DMS153 treated with DMSO at 0.1 percent for 48 hours (cell line): ENCODE data around the gene LYRM2.
A peak's percentile ranks its signal among the peaks of the same experiment; 100 is the strongest.

Experiments used
- DNase-seq: peaks from one replicate; lab custom pipeline; 2025; ENCODE audit not compliant: unreplicated experiment; lab: John Stamatoyannopoulos, UW

The LYRM2 gene

GRCh38 chr6:89562093-89562973 lies 76.2 kb downstream of the LYRM2 start:
- no peak for DNase-seq

DNA sequence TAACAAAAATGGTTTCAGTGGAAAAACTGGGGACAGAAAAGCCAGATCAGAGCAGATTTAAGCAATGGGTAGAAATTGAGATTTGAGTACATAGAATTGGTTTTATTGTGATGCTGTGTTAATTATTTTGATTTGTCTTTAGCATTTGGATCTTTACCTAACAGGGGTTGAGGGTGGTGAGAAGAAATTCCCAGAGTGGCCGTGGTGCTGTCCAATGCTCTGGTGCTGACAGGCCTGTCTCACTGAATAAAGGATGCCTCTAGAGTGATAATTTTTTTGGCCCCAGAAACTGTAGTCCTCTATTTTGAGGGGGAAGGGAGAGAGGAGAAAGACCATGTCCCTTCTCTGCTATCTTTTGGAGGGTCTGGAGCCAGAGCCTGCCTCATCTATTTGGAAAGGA lies 79.1 kb downstream of the LYRM2 start:
- DNase-seq, result no peak

- DNase-seq, result no peak
Observed at GRCh38 chr6:89555806-89556205, 82.7 kb downstream of the LYRM2 start.

DNA sequence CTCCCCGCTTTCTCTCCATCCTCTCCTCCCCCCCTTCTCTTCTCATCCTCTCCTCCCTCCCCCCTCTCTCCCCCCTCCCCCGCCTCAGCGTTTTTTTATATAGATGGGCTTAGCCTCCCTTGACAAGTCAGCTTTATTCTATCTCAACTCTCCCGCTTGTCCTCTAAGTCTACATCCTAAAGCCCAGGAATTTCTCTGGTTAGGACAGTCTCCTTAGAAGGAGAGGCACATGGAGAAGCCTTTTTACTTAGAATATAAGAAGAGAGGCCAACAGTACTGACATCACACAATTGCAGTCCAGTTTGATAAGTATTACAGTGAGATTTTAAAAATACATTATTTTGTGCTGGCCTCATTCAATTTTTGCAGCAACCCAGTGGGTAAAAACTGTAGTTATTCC lies 83.5 kb downstream of the LYRM2 start:
- DNase-seq, result no peak

- DNase-seq, result no peak
Observed at GRCh38 chr6:89554106-89554505, 84.4 kb downstream of the LYRM2 start.

- no peak for DNase-seq
Observed at GRCh38 chr6:89553431-89553830, 85.1 kb downstream of the LYRM2 start.

DNA sequence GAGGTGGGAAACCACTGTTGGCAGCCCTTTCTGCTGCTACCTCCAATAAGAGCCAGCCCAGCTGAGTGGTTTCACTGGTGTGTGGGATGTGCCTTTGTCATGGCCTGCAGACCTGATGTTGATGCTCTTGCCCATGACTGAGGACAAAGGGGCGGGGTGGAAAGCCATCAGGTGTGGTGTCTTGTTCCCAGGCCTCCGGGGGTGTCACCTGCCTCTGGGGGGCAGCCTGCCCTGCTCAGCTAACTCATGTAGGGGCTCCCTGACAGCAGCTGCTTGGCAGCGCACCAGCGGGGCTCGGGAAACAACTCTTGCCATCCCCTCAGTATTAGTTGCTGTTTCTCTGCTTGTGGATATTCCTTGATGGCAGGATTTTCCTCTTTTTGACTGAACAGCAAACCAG lies 91.3 kb downstream of the LYRM2 start:
- no peak for DNase-seq

- no peak for DNase-seq
Observed at GRCh38 chr6:89542866-89543265, 95.7 kb downstream of the LYRM2 start.

- no peak for DNase-seq
Observed at GRCh38 chr6:89542081-89542857, 96.3 kb downstream of the LYRM2 start.

GRCh38 chr6:89539779-89540178 lies 98.8 kb downstream of the LYRM2 start:
- DNase-seq, result no peak

DNA sequence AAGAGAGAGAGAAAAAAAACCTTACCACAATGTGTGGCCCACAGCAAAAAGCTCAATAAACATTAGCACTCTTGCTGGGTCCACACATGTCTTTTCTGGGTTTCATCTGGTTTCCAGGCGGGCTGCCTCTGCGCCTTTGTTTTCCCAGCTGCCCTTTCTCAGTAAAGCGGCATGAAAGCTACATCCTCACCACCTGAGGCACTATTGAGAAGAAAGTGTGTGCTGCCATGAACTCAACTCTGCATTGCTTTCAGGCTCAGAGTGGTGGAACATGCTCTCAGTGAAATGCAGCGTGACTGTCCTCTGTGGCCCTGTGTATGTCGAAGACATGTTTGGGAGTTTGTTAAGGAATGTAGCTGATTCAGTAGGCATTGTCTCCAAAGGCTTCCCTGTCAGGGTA lies 102.3 kb downstream of the LYRM2 start:
- no peak for DNase-seq

GRCh38 chr6:89530982-89531381 lies 107.6 kb downstream of the LYRM2 start:
- DNase-seq, result peak; percentile 44

GRCh38 chr6:89528866-89529265 lies 109.7 kb downstream of the LYRM2 start:
- DNase-seq, result no peak

DNA sequence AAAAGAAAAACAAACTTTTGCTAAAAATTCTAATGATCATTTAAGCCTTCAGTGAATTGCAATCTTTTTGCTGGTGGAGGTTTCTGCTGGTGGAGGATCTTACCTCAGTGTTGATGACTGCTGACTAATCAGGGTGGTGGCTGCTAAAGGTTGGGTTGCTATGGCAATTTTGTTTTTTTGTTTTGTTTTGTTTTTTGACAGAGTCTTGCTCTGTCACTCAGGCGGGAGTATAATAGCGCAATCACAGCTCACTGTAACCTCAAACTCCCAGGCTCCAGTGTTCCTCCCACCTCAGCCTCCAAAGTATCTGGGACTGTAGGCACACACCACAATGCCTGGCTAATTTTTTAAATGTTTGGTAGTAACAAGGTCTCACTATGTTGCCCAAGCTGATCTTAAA lies 110.9 kb downstream of the LYRM2 start:
- DNase-seq, result no peak

- DNase-seq, result no peak
Observed at GRCh38 chr6:89526563-89526869, 112.0 kb downstream of the LYRM2 start.

- no peak for DNase-seq
Observed at GRCh38 chr6:89525786-89526562, 112.6 kb downstream of the LYRM2 start.

GRCh38 chr6:89522778-89523177 lies 115.8 kb downstream of the LYRM2 start:
- DNase-seq, result no peak

GRCh38 chr6:89520736-89521135 lies 117.8 kb downstream of the LYRM2 start:
- DNase-seq, result no peak

DNA sequence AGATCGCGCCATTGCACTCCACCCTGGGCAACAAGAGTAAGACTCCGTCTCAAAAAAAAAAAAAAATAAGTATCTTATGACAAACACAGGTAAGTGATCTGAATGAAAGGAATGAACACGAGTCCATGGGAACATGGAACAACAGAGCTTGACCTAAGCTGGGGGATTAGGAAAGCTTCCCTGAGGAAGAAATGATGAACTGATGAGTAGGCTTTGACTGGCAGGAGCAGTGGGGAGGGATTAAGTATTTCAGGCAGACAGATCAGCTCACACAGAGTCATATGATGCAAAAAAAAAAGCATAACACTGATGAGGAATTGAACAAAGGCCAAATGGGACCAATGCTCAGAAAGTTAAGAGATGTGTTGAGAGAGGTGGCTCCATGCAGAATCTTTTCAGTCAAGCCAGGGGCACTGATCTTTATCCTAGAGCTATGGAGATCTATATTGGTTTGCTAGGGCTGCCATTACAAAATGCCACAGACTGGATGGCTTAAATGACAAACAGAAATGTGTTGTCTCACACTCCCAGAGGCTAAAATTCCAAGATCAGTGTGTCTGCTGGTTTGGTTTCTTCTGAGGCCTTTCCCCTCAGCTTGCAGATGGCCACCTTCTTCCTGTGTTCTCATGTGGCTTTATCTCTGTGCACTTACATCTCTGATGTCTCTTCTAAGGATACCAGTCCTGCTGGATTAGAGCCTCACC lies 120.0 kb downstream of the LYRM2 start:
- no peak for DNase-seq
